Measurements from ENCODE around the gene FAM8A1. TPM values are rescaled to one million over a fixed set of nuclear protein-coding genes. Genes with fewer than 3 reads are reported as not detected.

Gene FAM8A1
- 21.9 and 25.1 TPM in 2 replicates for total RNA-seq

DNA sequence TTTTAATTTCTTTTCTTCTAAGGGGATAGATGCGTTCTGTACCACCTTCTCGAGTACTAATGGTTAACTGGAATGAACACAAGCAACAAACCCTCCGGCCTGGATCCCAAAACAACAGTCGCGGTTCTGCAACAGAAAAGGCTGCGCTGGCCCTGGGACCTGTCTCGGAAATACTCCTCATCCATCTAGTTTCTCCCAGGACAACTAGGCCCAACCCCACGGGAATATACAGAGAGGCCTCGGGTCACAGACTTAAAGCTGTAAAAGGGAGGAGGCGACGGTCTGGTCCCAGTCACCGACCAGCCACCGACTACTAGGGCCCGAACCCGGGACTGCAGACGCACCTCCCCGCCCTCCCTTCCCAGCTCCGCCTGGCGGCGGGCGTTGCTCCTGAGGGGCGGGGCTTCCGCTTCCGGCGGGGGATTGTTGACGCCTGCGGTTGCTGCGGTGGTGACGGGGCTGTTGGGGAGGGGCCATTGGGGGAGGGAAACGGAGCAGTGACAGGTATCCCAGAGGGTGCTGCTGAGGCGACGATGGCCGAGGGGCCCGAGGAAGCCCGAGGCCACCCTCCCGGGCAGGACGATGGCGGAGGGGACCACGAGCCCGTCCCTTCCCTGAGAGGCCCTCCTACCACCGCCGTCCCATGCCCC lies at the start of gene FAM8A1:
FAM8A1 (plus strand) TSS at position 426 of the 650 bp plus-strand sequence; CDS start at position 534, 108 bp downstream.

Other genes with a start within 250 kb of the FAM8A1 start
- 3.3 and 8.1 TPM in 2 replicates for gene CAP2, start 206.7 kb upstream of the FAM8A1 start, total RNA-seq
- gene NUP153, start 106.6 kb downstream of the FAM8A1 start, total RNA-seq = 19.4 and 19.8 TPM in 2 replicates

All from aortic smooth muscle cell (primary cell).